GM12878 (cell line): ENCODE measurements around the gene SIN3A. TPM values are rescaled to one million over a fixed set of nuclear protein-coding genes. Genes with fewer than 3 reads are reported as not detected.

Source experiments
- ATF7 ChIP-seq: fragments of 450-650 bp; IDR thresholded peaks from 2 replicates; pipeline ENCODE4 v1.6.1; 2016; ENCODE audit warnings: low read depth, mild to moderate bottlenecking
- CBX3 ChIP-seq: fragments of 200-600 bp; sonication (generic); IDR thresholded peaks from 2 replicates; pipeline ENCODE4 v1.6.1; 2016; ENCODE audit warnings: low read depth, borderline replicate concordance
- DPF2 ChIP-seq: fragments of 450-650 bp; IDR thresholded peaks from 2 replicates; pipeline ENCODE4 v1.6.1; 2017; ENCODE audit warnings: mild to moderate bottlenecking
- E2F4 ChIP-seq: IDR thresholded peaks from 2 replicates; pipeline ENCODE4 v1.6.1; 2012; ENCODE audit warnings: low read depth, low read length, improper control_type of control experiment
- ESRRA ChIP-seq: IDR thresholded peaks from 2 replicates; pipeline ENCODE4 v1.6.1; 2012; ENCODE audit warnings: mild to moderate bottlenecking, low read length, improper control_type of control experiment
- EZH2 ChIP-seq: IDR thresholded peaks from 2 replicates; pipeline ENCODE4 v1.6.1; 2012; ENCODE audit warnings: low read depth, mild to moderate bottlenecking, control low read depth, inconsistent platforms, low read length, borderline replicate concordance; ENCODE audit not compliant: control insufficient read depth
- FOXK2 ChIP-seq: fragments of 450-650 bp; IDR thresholded peaks from 2 replicates; pipeline ENCODE4 v1.6.1; 2017; ENCODE audit warnings: mild to moderate bottlenecking, moderate library complexity
- HDAC2 ChIP-seq: fragments of 200-600 bp; sonication (generic); IDR thresholded peaks from 2 replicates; pipeline ENCODE4 v1.6.1; 2017
- IKZF1 ChIP-seq: fragments of 450-650 bp; conservative IDR thresholded peaks from 2 replicates; pipeline ENCODE4 v1.6.1; 2017; ENCODE audit warnings: antibody characterized with exemption, mild to moderate bottlenecking
- JUND ChIP-seq: IDR thresholded peaks from 2 replicates; pipeline ENCODE4 v1.6.1; 2012; ENCODE audit warnings: low read depth, mild to moderate bottlenecking, low read length, improper control_type of control experiment, moderate library complexity
- MEF2A ChIP-seq: IDR thresholded peaks from 2 replicates; pipeline ENCODE4 v1.6.1; 2011; ENCODE audit warnings: low read depth, mild to moderate bottlenecking, low read length, moderate library complexity; ENCODE audit not compliant: insufficient read depth
- MLLT1 ChIP-seq: fragments of 450-650 bp; IDR thresholded peaks from 2 replicates; pipeline ENCODE4 v1.6.1; 2016; ENCODE audit warnings: mild to moderate bottlenecking
- MYB ChIP-seq: fragments of 150-350 bp; IDR thresholded peaks from 2 replicates; pipeline ENCODE4 v1.6.1; 2014; ENCODE audit warnings: mild to moderate bottlenecking, low read depth, low read length, borderline replicate concordance
- NR2C1 ChIP-seq: fragments of 450-650 bp; IDR thresholded peaks from 2 replicates; pipeline ENCODE4 v1.6.1; 2017; ENCODE audit warnings: antibody characterized with exemption, mild to moderate bottlenecking, moderate library complexity
- TAF1 ChIP-seq: IDR thresholded peaks from 2 replicates; pipeline ENCODE4 v1.6.1; 2011; ENCODE audit warnings: mild to moderate bottlenecking, low read depth, low read length, borderline replicate concordance
- YY1 ChIP-seq: IDR thresholded peaks from 2 replicates; pipeline ENCODE4 v1.6.1; 2011; ENCODE audit warnings: low read depth, mild to moderate bottlenecking, low read length
- polyA plus RNA-seq, 11 experiments: library from polyadenylated mRNA; depleted of rRNA in 4 of 11; unstranded in 6 of 11; stranded (reverse) in 5 of 11; fragments of >200 nt; fragmentation: Nextera tagmentation in 4 of 11; fragmentation: Illumina TruSeq in 1 of 11; extraction: Ambion mirVana in 4 of 11; extraction: Trizol in 1 of 11; gene quantifications; 1 replicate in 1 of 11; 2 replicates in 10 of 11; pipeline versions ENCODE4 v1.2.1 to v1.2.3, GENCODE V29; 2011 to 2016; ENCODE audit warnings: inconsistent platforms in 2 of 11, missing spikeins in 2 of 11, low read depth in 1 of 11
- total RNA-seq, 4 experiments: library from RNA; depleted of rRNA in 3 of 4; stranded (reverse); fragments of >200 nt in 3 of 4; fragmentation: Illumina TruSeq in 1 of 4; extraction: Trizol in 1 of 4; gene quantifications; 2 replicates each; pipeline versions ENCODE4 v1.2.1 to v1.2.3, GENCODE V29; 2013 to 2021
- TF ChIP-seq, protein P1 (sequence below): fragments of 450-650 bp; IDR thresholded peaks from 2 replicates; pipeline ENCODE4 v1.6.1; 2016; ENCODE audit warnings: mild to moderate bottlenecking, moderate library complexity, borderline replicate concordance
- TF ChIP-seq, protein P2 (sequence below): fragments of 150-350 bp; IDR thresholded peaks from 2 replicates; pipeline ENCODE4 v1.6.1; 2014; ENCODE audit warnings: mild to moderate bottlenecking, low read depth, low read length

Gene SIN3A
- total and polyA plus RNA-seq, 10 of the 15 experiments (the other 5 are each of a cell fraction or from before 2014, with no cell fraction given) = 6.4 to 62.2 (median 29.2) TPM

GRCh38 chr15:75367913-75368688 is 83.4 kb downstream of the SIN3A start, which contains the start of gene MAN2C1 (continued):
- TF ChIP-seq MEF2A (0 out of 2 replicates have a peak, but pooled peaks have one; percentile 12), EZH2 (no peak), TAF1 (peak; percentile 99), NR2C1 (peak; percentile 70), ESRRA (no peak; the same call in none of the 2 replicates), IKZF1 (peak; percentile 90), YY1 (peak; percentile 98), MYB (peak; percentile 36; the same call in 1 of the 2 replicates), MLLT1 (peak; percentile 76; the same call in 1 of the 2 replicates), E2F4 (no peak), CBX3 (no peak), FOXK2 (no peak), DPF2 (peak; percentile 77), ATF7 (no peak), JUND (peak; percentile 27; the same call in 1 of the 2 replicates), HDAC2 (no peak)
- TF ChIP-seq, protein P1, sequence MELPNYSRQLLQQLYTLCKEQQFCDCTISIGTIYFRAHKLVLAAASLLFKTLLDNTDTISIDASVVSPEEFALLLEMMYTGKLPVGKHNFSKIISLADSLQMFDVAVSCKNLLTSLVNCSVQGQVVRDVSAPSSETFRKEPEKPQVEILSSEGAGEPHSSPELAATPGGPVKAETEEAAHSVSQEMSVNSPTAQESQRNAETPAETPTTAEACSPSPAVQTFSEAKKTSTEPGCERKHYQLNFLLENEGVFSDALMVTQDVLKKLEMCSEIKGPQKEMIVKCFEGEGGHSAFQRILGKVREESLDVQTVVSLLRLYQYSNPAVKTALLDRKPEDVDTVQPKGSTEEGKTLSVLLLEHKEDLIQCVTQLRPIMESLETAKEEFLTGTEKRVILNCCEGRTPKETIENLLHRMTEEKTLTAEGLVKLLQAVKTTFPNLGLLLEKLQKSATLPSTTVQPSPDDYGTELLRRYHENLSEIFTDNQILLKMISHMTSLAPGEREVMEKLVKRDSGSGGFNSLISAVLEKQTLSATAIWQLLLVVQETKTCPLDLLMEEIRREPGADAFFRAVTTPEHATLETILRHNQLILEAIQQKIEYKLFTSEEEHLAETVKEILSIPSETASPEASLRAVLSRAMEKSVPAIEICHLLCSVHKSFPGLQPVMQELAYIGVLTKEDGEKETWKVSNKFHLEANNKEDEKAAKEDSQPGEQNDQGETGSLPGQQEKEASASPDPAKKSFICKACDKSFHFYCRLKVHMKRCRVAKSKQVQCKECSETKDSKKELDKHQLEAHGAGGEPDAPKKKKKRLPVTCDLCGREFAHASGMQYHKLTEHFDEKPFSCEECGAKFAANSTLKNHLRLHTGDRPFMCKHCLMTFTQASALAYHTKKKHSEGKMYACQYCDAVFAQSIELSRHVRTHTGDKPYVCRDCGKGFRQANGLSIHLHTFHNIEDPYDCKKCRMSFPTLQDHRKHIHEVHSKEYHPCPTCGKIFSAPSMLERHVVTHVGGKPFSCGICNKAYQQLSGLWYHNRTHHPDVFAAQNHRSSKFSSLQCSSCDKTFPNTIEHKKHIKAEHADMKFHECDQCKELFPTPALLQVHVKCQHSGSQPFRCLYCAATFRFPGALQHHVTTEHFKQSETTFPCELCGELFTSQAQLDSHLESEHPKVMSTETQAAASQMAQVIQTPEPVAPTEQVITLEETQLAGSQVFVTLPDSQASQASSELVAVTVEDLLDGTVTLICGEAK = peak; percentile 99
- TF ChIP-seq, protein P2, sequence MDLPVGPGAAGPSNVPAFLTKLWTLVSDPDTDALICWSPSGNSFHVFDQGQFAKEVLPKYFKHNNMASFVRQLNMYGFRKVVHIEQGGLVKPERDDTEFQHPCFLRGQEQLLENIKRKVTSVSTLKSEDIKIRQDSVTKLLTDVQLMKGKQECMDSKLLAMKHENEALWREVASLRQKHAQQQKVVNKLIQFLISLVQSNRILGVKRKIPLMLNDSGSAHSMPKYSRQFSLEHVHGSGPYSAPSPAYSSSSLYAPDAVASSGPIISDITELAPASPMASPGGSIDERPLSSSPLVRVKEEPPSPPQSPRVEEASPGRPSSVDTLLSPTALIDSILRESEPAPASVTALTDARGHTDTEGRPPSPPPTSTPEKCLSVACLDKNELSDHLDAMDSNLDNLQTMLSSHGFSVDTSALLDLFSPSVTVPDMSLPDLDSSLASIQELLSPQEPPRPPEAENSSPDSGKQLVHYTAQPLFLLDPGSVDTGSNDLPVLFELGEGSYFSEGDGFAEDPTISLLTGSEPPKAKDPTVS = peak; percentile 69; the same call in 1 of the 2 replicates
